ENCODE results near the gene VAV3.
"Not testable (repeated sequence)": the region's sequence is repeated elsewhere in the genome, so short reads cannot be mapped to it uniquely, and the experiment has no call there.

Gene VAV3

DNA sequence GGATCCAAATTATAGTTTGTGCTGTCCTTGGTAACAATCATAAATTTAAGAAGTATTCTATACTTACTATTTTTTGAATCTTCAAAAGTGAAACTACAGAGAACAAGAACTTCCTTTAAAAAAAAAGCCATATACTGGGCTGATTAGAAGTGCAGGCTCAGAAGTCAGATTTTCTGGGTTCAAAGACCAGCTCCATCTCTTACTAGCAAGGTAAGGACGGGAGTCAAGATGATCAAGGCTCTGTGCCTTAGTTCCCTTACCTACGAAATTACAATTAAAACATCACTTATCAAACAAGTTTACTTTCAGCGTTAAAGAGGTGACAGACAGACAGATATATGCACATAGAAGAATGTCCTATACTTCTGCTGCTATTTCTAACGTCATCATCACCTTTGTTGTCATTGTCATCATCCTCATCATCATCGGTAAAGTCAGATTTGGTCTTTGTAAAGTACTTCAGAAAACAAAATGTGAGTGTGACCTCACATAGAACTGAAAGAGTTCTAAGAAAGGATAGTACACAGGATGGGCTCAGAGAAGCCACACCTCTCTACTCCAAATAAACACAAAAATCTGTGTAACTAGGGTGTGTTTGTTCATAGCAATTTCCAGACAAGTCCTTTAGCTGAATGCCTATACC lies 178.7 kb downstream of the VAV3 start:
- DNase-seq: no peak

DNA sequence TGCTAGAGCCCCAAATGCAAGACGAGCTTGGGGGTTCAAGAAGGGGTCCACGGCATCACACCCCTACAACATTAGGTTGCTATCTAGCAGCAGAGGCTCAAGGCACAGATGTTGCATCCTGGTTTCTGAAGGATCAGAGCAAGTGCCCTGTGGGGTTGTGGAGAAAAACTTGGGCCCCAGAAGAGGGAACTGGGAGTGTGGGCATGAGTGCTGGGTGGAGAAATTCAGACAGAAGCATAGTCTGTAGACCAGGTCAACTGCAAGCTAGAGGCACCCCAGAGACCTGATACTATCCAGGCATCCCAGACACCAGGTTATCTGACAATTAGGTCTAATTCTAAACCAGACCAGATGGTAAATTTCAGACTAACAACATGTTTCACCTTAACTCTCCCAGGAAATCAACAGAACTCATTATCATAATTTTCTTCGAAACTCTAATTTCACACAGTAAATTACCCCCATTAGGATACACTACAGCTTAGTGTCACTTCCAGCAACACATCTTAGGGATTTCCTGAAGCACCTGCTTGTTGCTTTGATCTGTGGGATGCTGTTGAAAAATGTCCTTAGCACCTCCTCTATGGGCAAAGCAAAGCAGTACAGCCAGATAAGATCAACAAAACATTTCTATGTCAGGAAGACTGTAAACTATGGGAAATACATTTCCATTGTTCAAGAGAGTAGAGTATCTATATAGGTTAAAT lies 179.3 kb downstream of the VAV3 start:
- DNase-seq: no peak

DNA sequence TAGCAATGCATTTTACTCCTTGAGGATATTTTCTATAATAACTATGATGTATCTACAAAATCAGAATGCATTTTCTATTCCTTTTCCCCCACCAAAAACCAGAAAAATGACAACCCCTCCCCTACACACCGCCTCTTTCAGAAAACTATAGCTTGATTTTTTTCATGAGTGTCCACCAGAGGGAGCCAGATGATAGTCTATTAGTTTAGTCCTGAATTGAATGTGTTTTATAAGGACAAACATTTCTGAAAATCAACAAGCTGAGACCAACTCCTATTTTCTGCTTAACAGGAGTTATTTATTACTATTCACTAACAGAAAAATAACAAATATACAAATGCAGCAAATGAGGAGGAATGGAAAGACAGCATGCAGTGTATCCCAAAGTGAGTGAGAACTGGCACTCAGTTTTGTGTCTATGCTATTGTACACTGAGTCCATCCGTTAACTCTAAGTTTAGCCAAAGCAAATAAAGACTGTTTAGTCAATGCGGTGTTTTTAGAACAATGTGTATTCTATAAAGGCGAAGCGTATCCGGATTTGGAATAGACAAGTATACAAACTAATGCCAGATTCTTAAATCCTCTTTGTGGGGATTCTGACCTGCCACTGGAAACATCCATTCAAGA lies 182.6 kb downstream of the VAV3 start:
- DNase-seq: peak; percentile 62

DNA sequence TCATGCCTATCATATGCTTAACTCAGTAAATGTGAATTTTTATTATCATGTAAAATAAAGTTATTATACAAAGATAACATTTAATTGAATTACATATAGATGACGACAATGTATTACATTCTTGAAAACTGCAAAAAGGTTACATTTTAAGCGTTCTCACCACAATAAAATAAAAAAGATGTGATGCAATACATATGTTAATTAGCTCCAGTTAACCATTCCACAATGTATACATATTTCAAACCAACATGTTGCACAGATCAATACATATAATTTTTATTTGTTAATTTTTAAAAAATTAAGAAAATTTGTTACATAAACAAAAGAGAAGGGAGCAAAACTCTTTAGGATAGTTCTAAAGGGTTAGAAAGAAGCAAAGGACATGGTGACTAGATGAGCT lies 183.7 kb downstream of the VAV3 start:
- no peak for DNase-seq

DNA sequence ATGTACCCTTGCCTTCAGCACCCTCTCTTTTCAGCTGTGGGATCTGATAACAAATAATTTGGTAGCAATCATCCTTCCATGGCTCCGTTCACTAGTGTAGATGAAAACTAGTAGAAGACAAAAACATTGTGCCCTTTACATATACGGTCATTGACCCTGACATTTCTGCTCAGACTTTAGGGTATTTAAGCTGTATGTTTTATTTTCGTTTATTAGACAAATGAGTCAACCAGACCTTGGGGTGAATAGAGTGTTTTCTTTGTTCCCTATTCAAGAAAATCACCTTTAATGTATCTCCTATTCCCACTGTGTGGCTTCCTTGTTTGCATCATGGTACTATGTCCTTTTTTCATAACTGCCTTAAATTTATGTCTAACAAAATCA lies 187.3 kb downstream of the VAV3 start:
- no peak for DNase-seq

DNA sequence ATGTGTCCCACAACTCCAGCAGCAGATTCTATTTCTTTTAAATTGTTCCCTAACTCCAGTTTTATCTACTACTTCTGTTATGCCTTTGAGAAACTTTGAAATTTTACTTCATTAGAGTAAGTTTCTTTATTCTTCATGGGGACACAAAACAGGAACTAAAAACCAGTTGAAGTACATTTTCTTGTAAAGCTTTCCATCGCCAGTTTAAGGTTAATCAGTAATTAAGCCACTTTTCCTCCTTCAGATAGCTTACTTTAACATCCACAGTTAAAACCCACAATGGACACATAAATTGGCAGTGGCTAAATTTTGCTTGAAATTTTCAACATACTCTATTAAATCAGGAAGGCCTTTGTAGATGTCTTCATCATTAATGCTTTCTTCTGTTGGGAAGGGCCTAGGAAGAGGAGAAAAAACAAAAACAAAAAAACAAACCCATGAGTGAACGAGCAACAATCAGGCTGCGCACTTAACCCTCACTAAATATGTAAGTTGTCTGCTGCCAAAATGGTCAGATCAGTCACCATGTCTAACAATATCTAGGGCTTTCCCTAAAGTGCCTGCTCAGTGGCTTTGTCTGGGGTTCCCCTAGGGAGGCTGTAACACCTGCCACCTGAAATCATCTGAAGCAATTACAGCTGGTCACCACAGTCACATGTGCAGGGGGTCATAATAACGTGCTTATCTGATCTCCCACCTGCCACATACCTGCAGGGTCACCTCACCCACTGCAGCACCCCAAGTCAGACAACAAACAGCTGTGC lies 187.9 kb downstream of the VAV3 start:
- DNase-seq: no peak

DNA sequence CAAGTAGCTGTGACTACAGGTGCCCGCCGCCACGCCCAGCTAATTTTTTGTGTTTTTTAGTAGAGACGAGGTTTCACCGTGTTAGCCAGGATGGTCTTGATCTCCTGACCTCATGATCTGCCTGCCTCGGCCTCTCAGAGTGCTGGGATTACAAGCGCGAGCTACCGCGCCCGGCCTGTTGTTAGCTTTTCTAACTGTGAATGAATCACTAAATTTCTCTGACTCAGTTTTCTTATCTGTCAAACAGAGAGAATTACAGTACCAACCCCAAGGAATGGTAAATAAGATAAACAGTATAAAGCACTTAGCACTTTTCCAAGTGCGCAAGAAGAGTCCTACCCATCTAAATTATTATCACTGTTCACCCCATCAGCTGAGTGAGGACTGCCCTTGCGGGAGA lies 193.6 kb downstream of the VAV3 start:
- no peak for DNase-seq

DNA sequence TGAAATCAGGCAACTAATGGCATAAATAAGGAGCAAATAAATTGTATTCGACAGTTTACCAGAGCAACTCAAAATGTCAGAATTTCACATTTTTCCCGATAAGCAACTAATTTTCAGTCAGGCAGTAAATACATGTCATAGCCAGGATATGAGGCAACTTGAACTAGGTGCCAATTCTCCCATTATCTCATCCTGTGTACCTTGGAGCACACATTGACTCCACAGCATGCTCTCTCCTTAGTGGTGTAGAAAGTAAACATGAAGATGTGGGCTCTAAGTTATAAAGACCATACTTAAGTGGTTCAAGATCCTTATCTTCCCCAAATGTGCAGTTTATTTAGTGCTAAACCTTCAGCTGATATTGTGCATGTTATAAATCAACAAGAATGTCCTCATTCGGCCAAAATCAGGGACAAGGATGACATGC lies 197.8 kb downstream of the VAV3 start:
- no peak for DNase-seq

DNA sequence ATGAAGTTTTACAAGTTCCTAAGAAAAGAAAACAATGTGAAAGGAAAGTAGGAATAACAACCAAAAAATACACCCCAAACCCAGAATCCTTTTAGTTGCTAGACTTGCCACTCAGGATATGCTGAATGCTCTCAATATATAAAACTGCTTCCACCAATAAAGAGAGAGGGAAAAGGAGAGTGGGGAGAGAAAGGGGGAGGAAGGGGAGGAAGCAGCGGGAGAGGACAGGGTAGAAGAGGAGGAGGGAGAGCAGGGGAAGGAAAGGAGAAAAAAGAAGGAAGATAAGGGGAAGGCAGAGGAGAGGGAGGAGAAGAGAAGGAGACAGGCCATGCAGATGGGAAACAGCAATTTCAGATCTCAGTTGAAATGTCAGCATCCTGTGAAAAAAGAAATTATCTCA lies 198.4 kb downstream of the VAV3 start:
- DNase-seq: no peak

DNA sequence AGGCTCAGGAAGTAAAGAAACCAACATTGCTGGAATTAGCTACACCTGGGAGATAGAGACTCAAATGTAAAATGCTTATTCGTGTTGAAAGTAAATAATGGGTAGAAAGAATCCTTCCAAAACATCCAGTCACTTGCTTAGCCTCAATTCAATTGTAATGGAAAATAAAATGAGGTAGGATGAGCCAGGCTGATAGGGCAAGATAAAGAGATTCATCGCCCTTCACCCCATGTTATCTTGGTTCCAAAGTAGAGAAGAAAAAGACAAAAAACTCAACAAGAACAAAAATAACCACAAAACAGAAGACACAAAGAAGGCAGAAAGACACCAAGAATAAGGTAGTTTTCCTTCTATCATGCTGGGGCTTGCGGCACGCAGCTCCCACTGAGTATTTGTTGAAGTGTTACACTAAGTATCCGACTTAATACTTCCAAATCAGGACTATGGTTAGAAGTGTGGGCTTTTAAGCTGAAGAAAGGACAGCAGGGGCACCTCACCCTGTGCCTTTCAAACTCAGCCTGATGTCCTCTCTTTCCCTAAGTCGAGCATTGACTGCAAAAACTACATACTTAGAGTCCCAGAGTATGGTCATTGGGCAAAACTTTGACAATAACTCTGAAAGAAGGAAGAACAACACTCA lies 202.1 kb downstream of the VAV3 start:
- no peak for DNase-seq

DNA sequence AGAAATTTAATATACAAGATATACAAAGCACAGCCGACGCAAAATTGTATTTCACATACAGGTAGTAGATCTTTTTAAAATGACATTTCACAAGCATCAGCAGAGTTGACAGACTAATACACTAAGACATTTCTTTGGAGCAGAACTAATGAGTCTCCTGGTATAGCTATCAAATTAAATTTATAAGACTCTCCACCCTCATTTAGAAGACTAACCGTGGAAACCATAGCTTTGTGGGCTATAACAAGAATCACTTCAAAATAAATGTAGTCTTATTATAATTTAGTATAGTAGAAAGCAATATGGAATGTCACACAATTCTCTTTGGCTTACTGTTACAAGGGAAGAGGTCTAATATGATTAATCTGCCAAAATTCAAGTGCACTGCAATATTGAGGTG lies 204.9 kb downstream of the VAV3 start:
- DNase-seq: no peak

DNA sequence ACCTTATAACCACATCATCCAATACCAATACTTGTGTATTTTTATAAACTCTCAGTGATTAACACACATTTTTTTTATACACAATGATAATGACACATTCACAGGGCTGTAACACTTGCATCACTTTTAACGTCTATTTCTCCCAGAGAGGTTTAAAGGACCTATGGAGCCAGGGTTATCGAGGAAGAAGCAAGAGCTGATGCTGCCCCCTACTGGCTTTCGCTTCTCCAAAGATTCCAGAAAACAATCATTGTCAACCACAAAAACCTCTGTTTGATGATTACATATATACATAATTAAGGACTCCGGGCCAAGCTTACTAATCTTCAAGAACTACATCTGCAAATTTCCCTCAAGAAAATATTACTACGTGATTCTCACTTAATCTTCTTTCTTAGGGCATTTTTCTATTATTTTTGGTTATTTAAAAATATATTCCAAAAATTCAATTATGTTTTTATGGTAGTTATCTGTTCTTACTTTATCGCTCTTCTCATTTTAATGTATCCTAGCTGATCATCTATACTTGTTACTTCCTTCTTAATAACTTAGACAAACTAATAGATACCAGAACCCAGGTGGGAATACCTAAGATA lies 214.5 kb downstream of the VAV3 start:
- DNase-seq: peak; percentile 52

DNA sequence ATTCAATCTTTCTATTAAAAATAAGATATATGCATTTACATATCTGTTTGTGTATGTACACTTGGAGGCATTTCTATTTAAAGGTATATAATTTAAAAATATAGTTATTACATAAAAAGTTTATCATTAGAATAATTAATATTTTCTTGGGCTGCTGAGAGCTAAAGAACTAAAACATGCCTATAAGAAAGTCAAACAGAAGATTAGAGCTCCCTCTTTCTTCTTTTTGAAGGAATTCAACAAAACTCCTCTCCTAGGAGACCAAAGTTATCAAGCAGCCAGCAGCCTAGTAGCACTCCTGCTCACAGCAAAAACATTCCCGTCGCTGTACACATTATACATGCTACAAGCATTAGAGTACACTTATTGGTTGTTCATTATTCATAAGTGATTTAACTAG lies 216.4 kb downstream of the VAV3 start:
- no peak for DNase-seq

DNA sequence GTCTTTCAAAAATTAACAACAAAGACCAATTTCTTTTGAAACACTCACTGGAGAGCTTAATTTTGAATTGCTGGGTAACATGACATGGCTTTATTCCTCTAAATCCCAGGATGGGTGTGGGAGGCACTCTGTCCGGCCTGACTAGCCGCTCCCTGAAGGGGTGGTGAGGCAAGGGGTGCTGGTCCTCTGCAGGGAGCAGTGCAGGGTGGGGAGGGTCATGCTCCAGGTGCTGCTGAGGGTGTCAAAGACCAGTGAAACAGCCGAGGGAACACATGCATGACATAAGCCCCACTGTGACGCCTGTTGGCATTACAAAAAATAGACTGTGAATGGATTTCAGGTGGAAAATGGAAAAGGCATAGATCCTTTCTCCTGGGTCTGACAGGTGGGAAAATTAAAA lies 223.7 kb downstream of the VAV3 start:
- no peak for DNase-seq

DNA sequence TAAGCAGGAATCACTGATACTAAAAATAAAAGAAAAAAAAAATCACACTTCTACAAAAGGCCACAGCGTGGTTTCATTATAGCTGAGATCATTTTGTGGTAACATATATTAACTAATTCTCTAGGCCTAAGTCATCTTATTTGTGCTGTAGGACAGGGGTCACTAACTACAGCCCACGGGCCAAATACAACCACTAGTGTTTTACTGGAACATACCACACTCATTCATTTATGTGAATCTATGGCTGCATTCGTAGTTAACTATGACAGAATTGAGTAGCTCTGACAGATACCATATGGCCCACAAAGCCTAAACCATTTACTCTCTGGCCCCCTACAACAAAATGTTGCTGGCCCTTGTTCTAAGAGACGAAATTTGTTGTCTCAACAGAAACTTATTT lies 224.4 kb downstream of the VAV3 start:
- DNase-seq: no peak

DNA sequence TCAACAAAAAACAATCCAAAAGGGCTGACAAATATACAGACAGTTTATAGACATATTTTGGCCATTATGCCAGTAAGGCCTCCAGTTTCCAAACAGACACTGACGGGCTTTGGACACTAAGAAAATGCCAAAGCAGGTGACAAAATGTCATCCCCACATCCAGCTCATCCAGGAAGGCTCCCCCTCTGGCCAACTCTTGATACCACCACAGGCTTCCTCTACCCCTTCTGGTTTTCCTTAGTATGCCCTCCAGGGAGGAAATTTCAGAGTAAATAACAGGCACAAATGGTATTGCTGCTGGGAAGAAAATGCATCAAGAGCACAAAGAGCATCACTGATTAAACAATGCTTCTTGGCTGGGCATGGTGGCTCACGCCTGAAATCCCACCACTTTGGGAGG lies 225.3 kb downstream of the VAV3 start:
- no peak for DNase-seq

DNA sequence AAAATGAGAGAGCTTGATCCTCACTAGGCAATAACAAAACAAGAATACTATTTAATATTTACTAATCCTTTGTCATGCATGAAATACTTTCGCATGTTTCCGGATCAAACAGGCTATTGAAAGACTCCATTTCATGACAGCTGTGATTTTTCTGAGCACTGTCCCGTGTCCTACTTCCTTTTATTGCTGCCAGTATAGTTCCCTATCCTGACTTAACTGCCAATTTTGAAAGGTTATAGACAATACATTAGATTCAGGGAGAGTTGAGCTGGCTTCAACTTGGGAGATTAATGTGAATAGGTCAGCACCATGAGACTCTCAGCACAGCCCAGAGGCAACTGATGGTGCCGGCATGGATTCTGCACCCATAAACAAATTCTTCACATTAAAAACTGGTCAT lies 225.8 kb downstream of the VAV3 start:
- DNase-seq: no peak

DNA sequence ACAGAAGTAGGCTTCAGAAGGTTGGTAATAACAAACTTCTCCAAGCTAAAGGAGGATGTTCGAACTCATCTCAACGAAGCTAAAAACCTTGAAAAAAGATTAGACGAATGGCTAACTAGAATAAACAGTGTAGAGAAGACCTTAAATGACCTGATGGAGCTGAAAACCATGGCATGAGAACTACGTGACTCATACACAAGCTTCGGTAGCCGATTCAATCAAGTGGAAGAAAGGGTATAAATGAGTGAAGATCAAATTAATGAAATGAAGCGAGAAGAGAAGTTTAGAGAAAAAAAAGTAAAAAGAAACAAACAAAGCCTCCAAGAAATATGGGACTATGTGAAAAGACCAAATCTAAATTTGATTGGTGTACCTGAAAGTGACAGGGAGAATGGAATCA lies 231.6 kb downstream of the VAV3 start:
- DNase-seq: not testable (repeated sequence)

DNA sequence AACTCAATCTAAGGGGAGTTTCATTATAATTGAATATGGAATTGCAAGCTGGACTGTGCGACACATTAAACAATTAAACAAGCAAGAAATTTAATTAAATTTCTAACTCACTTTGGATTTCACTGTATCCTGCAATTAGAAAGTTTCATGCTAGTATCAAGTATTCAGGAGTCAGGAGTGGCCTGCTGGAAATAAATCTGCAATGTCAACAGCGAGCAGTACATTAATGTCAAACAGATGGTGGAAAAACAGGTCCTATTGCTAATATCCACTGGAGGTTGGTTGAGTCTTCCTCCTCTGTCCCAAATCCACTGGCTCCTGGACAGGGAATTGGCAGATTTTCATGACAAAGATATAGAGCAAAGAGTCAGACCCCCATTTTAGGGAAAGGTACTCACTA lies 237.1 kb downstream of the VAV3 start:
- no peak for DNase-seq

DNA sequence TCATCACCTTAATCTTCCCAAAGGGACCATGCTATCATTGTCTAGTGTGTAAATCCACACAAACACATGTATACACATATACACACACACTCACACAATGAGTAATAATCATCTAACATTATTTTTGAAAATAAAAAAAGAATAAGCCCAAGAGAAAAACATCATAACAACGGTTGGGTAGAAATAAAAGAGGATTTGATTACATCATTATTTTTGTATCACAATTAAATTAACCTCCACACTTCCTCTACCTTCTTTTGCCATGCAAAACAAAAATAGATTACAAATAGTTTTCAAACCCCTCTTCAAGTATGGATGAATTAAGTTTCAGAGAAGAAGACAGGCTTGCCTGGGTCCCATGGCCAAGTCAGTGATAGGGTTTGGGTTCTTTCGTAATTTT lies 238.1 kb downstream of the VAV3 start:
- no peak for DNase-seq

DNA sequence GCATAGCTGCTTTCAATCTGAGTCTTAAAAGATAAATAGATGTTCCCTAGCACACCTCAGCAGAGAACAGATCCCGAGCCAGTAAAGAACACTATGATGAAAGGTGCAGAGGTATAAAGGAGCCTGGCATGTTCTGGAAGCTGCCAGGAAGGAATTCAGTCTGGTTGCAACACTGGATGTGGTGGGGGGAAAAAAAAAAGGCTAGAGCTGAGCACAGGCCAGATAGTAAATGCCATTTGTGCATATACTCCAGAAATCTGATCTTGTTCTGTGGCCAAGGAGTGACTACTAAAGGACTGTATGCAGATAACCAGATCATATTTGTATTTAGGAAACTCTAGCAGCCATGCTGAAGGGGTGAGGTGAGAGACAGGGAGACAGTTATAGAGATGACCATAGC lies 240.3 kb downstream of the VAV3 start:
- DNase-seq: no peak

DNA sequence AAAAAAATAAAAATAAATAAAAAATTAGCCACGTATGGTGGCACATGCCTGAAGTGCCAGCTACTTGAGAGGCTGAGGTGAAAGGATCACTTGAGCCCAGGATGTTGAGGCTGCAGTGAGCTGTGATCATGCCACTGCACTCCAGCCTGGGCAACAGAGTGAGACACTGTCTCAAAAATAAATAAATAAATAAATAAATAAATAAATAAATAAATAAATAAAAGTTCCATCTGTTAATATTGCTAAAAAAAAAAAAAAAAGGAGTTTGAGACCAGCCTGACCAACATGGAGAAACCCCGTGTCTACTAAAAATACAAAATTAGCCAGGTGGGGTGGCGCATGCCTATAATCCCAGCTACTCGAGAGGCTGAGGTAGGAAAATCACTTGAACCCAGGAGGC lies 244.8 kb downstream of the VAV3 start:
- DNase-seq: not testable (repeated sequence)

DNA sequence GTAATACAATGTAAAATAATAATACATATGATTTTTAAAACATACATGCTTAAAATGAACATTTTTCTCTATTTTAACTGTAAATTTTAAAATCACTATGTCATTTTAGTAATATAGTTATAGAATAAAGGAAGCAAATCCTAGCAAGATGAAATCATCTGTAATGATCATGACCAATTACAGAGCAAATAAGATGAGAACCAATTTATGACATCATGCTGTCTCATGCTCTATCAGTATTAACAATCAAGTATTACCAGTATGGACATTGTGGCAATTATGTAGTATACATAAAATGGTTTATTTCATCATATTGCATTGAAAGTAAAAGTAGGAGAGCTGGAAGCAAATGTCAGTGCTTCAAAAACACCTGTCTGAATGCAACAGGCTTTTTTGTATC lies 255.0 kb downstream of the VAV3 start:
- DNase-seq: no peak

Measured in activated CD4-positive, alpha-beta T cell treated with anti-CD3 and anti-CD28 coated beads, Interleukin-2, amount 50 U/mL, for 16 hours (primary cell).